DND-41 (cell line): ENCODE results near the gene PGAP3.

ENCODE experiments used
- ATAC-seq: fragments of 200-7000 bp; cut with Tn5 transposase; 3 replicates; pipeline ENCODE4 v1.9.1; 2021; ENCODE audit warnings: low read depth; ENCODE audit not compliant: insufficient read depth
- DNase-seq: peaks from one replicate; pipeline ENCODE4 v3.0.0-alpha.2; 2020
- H2AFZ ChIP-seq: 2 replicates; pipeline ENCODE4 v1.6.0; 2012; ENCODE audit warnings: low read depth, low read length
- H3K27ac ChIP-seq: 2 replicates; pipeline ENCODE4 v1.5.1; 2012; ENCODE audit warnings: low read length, inconsistent platforms
- H3K27me3 ChIP-seq: fragments of 200-600 bp; sonication (generic); 2 replicates; pipeline ENCODE4 v1.6.0; 2012; ENCODE audit warnings: low read length, mild to moderate bottlenecking, inconsistent platforms; ENCODE audit not compliant: insufficient read depth, poor library complexity
- H3K36me3 ChIP-seq: 2 replicates; pipeline ENCODE4 v1.5.1; 2012; ENCODE audit warnings: low read length, inconsistent platforms; ENCODE audit not compliant: insufficient read depth
- H3K4me1 ChIP-seq: 2 replicates; pipeline ENCODE4 v1.5.1; 2012; ENCODE audit warnings: mild to moderate bottlenecking, low read length; ENCODE audit not compliant: insufficient read depth
- H3K4me2 ChIP-seq: 2 replicates; pipeline ENCODE4 v1.6.0; 2012; ENCODE audit warnings: mild to moderate bottlenecking, moderate library complexity, low read length, inconsistent platforms; ENCODE audit not compliant: insufficient read depth
- H3K4me3 ChIP-seq, 2 experiments: fragments of 200-600 bp in 1 of 2; shearing (Covaris generic) in 1 of 2; 2 replicates each; pipeline ENCODE4 v1.5.1; 2012 to 2016; ENCODE audit warnings: inconsistent platforms in 2 of 2, low read length in 2 of 2, mild to moderate bottlenecking in 2 of 2, low read depth in 1 of 2, moderate library complexity in 1 of 2
- H3K79me2 ChIP-seq: 2 replicates; pipeline ENCODE4 v1.6.0; 2012; ENCODE audit warnings: low read length, inconsistent platforms; ENCODE audit not compliant: insufficient read depth
- H3K9ac ChIP-seq: 2 replicates; pipeline ENCODE4 v1.6.0; 2012; ENCODE audit warnings: low read depth, mild to moderate bottlenecking, inconsistent platforms, low read length, moderate library complexity
- H3K9me3 ChIP-seq: 2 replicates; pipeline ENCODE4 v1.5.1; 2012; ENCODE audit warnings: low read length, moderate library complexity, mild to moderate bottlenecking, inconsistent platforms; ENCODE audit not compliant: insufficient read depth, severe bottlenecking
- H4K20me1 ChIP-seq: 2 replicates; pipeline ENCODE4 v1.6.0; 2012; ENCODE audit warnings: low read length; ENCODE audit not compliant: insufficient read depth
- CTCF ChIP-seq: IDR thresholded peaks from 2 replicates; pipeline ENCODE4 v1.5.1; 2012; ENCODE audit warnings: borderline replicate concordance, low read length, moderate library complexity, mild to moderate bottlenecking; ENCODE audit not compliant: poor library complexity, severe bottlenecking; ENCODE audit errors: extremely low read depth
- EZH2 ChIP-seq: IDR thresholded peaks from 3 replicates; pipeline ENCODE4 v1.6.1; 2012; ENCODE audit warnings: borderline replicate concordance, low read depth, mild to moderate bottlenecking, moderate library complexity, low read length, inconsistent platforms; ENCODE audit not compliant: severe bottlenecking

PGAP3 gene

GRCh38 chr17:39650121-39650579, 37.7 kb downstream of the PGAP3 start:
- peaks cover 17% of the 10 kb centered on the region for H3K36me3 ChIP-seq
- H2AFZ ChIP-seq: no peak overlapping the region
- no peaks in the 10 kb centered on the region for H3K4me1 ChIP-seq
- peaks cover 58% of the 10 kb centered on the region for H4K20me1 ChIP-seq
- no peak overlapping the region for H3K27ac ChIP-seq
- no peaks in the 10 kb centered on the region for H3K27me3 ChIP-seq
- DNase-seq (no peak), ATAC-seq (no peak)
- H3K9me3 ChIP-seq: no peaks in the 10 kb centered on the region
- H3K4me3 ChIP-seq: no peak overlapping the region
- TF ChIP-seq EZH2: no peak
- TF ChIP-seq CTCF: no peak
- H3K79me2 ChIP-seq: peaks cover 45% of the 10 kb centered on the region
- H3K4me2 ChIP-seq: no peak overlapping the region
- H3K9ac ChIP-seq: no peak overlapping the region

- no peak overlapping the region for H2AFZ ChIP-seq
- H3K36me3 ChIP-seq: peaks cover 4% of the 10 kb centered on the region; the same call in 1 of the 2 replicates
- H4K20me1 ChIP-seq: peaks cover 58% of the 10 kb centered on the region
- no peaks in the 10 kb centered on the region for H3K4me1 ChIP-seq
- DNase-seq: no peak
- H3K27me3 ChIP-seq: no peaks in the 10 kb centered on the region
- no peak overlapping the region for H3K4me3 ChIP-seq
- no peak overlapping the region for H3K27ac ChIP-seq
- TF ChIP-seq CTCF: no peak
- no peak for TF ChIP-seq EZH2
- no peak overlapping the region for H3K9ac ChIP-seq
- no peak overlapping the region for H3K4me2 ChIP-seq
- peaks cover 48% of the 10 kb centered on the region for H3K79me2 ChIP-seq
- no peaks in the 10 kb centered on the region for H3K9me3 ChIP-seq
- no peak for ATAC-seq
Observed at GRCh38 chr17:39648616-39649366, 39.1 kb downstream of the PGAP3 start.

DNA sequence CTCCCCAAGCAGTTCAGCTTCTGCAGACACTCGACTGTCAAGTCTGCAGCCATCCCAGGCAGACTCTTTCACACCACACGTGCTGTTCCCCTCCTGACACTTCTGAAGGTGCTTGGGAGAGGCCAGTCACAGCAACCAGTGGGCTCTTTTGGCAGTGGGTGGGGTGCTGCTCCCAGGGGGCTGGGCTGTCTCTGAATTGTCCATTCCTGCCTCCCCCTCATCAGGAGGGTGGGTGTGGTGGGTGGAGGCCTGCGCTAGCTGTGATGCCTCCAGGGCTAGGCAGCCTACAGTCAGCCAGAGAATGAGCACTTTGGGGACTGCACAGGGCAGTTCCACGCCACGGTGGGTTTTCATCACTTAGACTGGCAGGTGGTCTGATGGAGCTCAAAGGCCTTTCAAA, 40.6 kb downstream of the PGAP3 start:
- Histone ChIP-seq H3K9me3 (no peaks in the 10 kb centered on the region), H3K4me1 (no peaks in the 10 kb centered on the region), H3K36me3 (no peaks in the 10 kb centered on the region), H3K27me3 (no peaks in the 10 kb centered on the region), H3K4me3 (no peak overlapping the region), H3K27ac (no peak overlapping the region), H3K79me2 (peaks cover 61% of the 10 kb centered on the region), H3K4me2 (no peak overlapping the region), H4K20me1 (peaks cover 58% of the 10 kb centered on the region), H2AFZ (no peak overlapping the region), H3K9ac (no peak overlapping the region)
- TF ChIP-seq CTCF (no peak), EZH2 (no peak)
- no peak for ATAC-seq
- no peak for DNase-seq
